Stimulated activated CD4-positive, alpha-beta T cell treated with anti-CD3 and anti-CD28 coated beads, Interleukin-4, amount 100 ng/mL, for 48 hours (primary cell): ENCODE data around the gene C1R.

ENCODE experiments used
- DNase-seq, 2 donors: peaks; one replicate each; pipeline ENCODE4 v3.0.0-alpha.2; 2020; ENCODE audit warnings: low read depth in 2 of 2

The C1R gene

DNA sequence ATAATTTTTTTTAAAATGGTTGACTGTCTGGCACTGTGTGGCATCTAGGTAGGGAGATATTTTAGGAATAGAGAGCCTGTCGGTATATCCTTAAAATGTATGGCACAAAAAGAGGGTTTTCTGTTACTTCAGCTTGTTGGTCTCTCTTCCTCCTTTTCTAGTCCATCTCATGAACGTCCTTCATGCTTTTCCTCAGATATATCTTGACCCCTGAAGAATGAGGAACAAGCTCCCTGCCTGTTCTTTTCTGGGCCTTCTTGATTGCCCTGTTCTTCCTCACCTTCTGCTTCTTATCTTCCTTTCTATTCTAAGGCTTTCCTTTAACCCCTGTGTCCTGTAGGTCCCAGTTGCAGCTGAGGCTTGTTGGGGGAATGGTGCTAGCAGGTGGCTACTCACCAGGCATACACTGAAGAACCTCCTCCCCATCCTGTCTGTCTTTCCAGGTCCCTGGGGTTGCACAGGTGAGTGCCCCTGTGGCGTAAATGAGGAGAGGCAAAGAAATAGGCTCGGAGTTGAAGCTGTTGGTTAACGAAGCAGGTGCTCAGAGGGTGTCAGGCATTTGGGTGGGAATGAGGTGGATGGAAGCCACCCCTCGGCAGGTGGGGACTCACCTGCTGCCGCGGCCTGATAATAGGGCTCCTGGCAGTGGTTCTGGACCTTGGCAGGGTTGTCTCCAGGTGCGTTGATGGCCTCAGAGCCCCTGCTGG, 7.2 kb upstream of the C1R start:
- no peak for DNase-seq

DNA sequence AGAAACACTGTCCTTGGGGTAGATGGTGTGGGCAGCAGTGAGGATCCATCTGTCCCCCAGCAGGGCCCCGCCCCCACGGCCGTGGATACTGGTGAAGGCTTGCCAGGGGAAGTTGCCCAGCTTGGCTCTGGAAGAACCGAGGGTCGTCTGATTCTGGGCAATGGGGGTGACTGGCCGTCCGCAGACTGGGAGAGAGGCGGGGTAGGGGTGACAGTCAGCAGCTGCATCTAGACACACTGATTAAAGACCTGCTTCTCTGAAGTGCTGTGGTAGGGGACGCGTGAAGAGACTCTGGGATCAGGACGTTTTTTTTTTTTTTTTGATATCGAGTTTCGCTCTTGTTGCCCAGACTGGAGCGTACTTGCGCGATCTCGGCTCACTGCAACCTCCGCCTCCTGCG, 4.7 kb upstream of the C1R start:
- DNase-seq = no peak

- DNase-seq = no peak
These were observed 4.0 kb upstream of the C1R start for GRCh38 chr12:7096006-7096932.

DNA sequence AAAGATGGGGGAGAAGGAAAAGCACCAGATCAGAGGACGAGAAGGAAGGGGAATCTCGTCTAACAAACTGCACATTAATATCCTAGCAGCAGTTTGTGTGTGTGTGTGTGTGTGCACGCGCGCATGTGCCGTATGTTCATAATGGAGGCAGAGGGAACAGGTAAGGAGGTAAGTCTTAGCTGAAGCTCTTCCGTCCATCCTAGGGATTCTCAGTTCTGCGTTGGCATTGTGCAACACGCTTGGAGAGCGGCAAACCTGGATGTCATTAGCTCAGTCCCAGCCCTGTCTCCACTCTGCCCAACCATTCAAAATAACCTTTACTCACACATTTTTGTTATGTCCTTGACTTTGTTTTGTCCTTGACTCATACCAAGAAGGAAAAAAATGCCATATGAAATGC, 1.6 kb upstream of the C1R start:
- no peak for DNase-seq

GRCh38 chr12:7093486-7093885, 1.2 kb upstream of the C1R start:
- no peak for DNase-seq

- no peak for DNase-seq
These were observed 778 bp upstream of the C1R start for GRCh38 chr12:7092986-7093460.

GRCh38 chr12:7091660-7092228, 501 bp downstream of the C1R start:
- DNase-seq = no peak

DNA sequence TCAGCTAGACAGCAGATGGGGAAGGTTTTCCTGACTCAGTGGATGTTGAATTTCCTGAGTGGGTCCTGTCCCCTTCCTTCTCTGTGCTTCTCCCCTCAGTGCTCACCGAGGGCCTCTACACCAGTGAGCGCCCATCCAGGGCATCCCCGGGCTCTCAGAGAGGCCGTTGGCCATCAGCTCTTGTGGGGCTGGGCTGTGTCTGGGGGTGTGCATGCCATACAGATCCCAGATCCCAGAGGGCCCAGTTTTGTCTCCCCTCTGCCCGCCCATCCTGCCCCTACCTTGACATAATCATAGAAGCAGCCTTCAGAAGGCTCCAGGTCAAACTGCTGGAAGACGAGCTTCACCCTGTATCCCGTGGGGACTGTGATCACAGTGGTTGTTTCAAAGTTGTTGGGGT, 1.1 kb downstream of the C1R start:
- DNase-seq = no peak

- DNase-seq = no peak
These were observed 1.8 kb downstream of the C1R start for GRCh38 chr12:7090222-7090998.

GRCh38 chr12:7089196-7089871, 2.9 kb downstream of the C1R start:
- no peak for DNase-seq

DNA sequence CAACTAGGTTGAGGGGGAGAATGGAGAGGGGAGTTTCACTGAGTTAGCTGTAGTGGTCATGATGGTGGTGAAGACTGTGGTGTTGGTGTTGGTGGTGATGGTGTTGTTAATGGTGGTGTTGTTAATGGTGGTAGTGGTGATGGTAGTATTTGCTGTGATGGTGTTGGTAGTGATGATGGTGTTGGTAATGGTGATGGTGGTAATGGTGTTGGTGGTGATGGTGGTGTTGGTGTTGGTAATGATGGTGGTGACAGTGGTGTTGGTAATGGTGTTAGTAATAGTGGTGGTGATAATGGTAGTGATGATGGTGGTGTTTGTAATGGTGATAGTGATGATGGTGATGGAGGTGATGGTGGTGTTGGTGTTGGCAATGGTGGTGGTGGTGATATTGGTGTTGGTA, 9.1 kb downstream of the C1R start:
- no peak for DNase-seq

GRCh38 chr12:7081037-7081436, 11.2 kb downstream of the C1R start:
- DNase-seq = no peak

GRCh38 chr12:7079826-7080125, 12.5 kb downstream of the C1R start:
- DNase-seq = no peak

DNA sequence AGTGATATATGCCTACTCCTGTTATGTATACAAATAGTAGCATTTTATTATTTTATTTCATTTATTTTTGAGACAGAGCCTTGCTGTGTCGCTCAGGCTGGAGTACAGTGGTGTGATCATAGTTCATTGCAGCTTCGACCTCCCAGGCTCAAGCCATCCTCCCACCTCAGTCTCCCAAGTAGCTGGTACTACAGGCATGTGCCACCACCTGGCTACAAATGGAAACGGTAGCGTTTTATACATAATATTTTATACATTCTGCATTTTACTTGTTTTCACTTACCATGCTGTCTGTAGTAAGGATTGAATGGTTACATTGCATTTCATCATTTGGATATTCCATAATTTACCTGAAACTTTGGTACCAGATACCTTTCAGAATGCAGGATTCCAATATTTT, 14.1 kb downstream of the C1R start:
- no peak for DNase-seq

DNA sequence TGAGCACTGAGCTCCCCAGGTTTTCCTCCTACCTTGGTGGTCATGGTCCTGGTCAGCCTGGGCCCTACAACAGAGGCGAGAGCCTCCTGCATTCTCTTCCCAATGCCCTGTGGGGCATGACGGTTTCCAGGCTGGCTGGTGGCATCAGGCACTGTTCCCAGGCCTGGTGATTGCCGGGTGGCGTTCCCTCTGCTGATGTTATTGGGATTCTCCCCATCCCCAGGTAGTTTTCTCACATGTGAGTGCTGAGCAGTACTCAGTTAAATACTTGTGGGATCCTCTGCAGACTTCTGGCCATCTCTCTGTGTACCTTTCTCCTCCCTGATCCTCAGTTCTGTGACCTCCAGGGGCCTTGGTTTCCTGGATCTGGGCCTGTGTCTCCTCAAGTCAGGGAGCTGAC, 15.8 kb downstream of the C1R start:
- DNase-seq = no peak

DNA sequence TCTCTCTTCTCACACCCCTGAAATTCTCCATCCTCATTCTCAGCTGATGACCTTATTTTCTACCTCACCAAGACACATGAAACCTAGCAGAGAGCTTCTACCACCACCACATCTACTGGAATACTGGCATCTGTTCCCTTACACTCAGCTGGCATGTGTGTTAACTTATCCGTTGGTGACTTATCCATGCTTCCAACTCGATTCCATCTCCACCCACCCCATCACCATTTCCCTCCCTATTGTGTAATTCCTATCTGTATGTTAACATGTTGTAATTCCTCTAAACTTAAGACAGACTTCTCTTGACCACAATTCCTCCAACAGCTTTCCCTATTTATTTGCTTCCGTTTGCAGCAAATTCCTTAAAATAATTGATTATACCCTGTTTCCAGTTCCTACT, 16.3 kb downstream of the C1R start:
- no peak for DNase-seq

- no peak for DNase-seq
These were observed 16.7 kb downstream of the C1R start for GRCh38 chr12:7075518-7075917.

- DNase-seq = no peak
These were observed 18.3 kb downstream of the C1R start for GRCh38 chr12:7073946-7074345.

- DNase-seq = no peak
These were observed 19.7 kb downstream of the C1R start for GRCh38 chr12:7072554-7072953.

GRCh38 chr12:7072035-7072434, 20.2 kb downstream of the C1R start:
- DNase-seq = no peak

- no peak for DNase-seq
These were observed 22.9 kb downstream of the C1R start for GRCh38 chr12:7069386-7069785.

GRCh38 chr12:7068994-7069346, 23.3 kb downstream of the C1R start:
- no peak for DNase-seq
